GM18951 (cell line): Measurements from ENCODE around the gene TSPAN14.

Experiments used
- POLR2A ChIP-seq: IDR thresholded peaks from 4 replicates; pipeline ENCODE4 v1.6.1; 2011; ENCODE audit warnings: mild to moderate bottlenecking; ENCODE audit not compliant: insufficient read length, insufficient read depth; ENCODE audit errors: extremely low read depth
- in situ Hi-C: fragments of 300-500 bp; cut with MboI; formaldehyde crosslinking; loops from one replicate; pipeline ENCODE4 v1.12.0; 2022; ENCODE audit warnings: low sequenced_read_pairs, mixed read lengths, inconsistent platforms; ENCODE audit not compliant: unreplicated experiment

Gene TSPAN14

DNA sequence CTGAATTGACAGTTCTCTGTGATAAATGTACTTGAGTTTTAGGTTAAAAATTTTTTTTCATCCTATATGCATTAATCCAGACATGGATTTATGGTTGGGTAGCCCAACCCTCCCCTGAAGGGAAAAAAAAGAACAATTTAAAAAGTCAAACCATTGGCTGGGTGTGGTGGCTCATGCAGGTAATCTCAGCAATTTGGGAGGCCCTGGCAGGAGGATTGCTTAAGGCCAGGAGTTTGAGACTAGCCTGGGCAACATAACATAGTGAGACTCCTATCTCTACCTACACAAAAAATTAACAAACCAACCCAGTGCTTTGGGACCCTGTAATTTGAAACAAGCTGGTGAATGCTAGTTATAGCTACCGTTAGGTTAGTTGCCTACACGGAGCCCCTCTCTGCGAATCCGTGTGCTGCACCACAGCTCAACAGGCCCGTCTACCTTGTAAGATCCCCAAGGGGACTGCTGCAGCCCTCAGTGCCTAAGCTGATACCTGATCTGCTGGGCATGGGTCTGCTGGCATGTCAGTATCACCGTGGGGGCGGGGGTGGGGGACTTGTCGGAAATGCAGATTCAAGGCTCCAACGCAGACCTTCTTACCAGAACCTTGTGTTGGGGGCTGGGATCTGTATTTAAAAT is 32.8 kb downstream of the TSPAN14 start:
- in situ Hi-C loops: no loop called here
- no peak for TF ChIP-seq POLR2A

DNA sequence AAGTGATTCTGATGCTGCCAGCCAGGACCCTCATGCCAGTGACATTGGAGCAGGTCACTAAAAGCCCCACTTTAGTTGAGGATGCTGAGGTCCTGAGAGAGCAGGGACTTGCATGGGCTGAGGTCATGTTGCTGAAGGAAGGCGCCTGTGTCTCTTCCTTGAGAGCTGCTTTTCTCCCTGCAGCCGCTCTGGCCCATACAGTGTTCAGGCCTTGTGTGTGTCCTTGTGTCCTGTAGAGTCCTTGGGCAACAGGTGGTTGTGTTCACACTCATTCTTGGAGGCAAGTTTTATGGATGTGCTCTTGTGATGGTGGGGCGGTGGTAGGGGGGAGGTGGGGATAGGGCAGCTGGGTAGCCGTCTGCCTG is 33.3 kb downstream of the TSPAN14 start:
- in situ Hi-C loops: no loop called here
- no peak for TF ChIP-seq POLR2A

DNA sequence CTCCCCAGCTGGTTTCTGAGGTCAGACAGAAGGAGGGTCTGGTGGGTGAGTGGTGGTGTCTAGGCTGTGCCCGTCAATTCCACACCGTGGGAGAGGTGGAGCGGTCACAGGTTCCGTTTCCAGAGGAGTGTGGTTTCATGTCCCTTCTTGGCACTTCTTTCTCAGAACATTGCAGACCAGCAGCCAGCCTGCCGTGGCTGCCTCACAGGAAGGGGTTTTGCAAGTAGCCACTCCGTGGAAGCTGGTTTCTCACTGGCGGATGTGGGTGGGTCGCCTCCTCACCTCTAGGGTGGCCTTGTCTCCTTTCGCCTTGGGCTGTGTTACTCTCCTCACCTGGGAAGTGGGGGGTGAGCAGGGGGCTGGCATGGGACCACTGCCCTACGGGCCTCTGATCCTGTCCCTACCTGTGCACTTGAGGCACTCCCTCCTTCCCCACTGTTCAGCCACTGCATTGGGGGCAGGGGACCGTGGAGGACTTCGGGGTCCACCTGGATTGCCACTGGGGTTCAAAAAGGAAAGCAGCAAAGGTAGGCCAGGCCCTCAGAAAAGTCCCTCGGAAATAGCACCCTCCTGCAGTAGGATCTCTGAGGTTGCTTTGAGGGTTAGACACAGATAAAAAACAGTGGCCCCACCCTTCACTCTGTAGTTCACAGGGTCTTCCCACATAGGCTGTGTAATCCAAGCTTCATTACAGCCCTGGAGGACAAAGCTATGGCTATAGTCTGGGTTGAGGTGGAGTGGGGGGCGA is 33.9 kb downstream of the TSPAN14 start:
- in situ Hi-C loops: no loop called here
- TF ChIP-seq POLR2A: no peak

DNA sequence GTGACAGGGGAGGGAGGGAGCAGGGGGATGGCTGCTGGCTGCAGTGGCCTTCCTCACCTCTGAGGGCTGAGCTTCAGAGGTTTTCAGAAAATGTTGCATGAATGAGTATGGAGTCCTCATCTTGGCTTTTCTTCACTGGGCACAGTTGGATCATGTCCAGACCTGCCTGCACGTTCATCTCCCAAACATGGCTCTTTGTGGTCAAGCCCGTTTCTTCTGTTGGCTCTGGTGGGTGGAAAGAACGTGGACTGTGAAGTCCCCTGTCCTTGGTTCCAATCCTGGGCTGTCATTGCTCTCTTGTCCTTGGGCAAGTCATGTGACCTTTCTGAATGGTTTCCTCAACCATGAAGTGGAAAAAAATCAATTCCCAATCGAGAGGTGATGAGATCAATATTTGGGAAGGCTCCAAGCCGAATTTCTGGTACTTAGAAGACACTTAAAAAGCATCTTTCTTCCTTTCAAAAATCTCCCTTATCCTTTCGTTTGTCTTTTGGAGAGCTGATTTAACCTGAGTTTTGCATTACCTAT is 34.5 kb downstream of the TSPAN14 start:
- TF ChIP-seq POLR2A: no peak
- in situ Hi-C loops: no loop called here

DNA sequence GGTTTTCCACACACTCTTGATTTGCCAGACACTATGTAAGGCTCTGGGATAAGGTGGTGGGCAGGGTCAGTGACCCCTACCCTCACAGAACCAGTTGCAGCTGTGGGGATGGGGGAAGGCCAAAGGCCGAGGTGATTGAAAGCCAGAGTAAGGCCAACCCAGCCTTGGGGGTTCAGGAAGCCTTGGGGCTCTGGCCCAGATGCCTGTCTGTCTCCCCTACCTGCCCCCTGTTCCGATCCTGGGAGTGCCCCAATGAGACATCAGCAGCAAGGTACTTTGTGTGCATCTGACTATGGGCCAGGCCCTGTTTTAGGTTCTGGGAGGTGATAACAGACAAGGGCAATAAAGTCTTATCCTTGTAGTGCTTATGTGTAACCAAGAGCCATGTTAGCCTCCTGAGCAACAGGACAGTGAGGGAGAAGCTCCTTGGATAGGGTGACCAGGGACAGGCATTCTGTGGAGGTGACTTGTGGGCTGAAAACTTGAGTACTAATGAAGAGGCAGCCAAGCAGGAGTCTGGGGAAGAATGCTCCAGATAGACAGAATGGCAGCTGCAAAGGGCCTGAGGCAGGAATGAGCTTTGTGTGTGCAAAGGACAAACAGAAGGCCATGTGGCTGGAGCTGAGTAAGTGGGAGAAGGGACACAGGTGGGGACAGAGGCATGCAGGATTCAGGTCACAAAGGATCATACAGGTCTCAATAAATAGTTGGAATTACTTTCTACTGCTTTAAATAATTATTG is 35.4 kb downstream of the TSPAN14 start:
- in situ Hi-C loops: no loop called here

DNA sequence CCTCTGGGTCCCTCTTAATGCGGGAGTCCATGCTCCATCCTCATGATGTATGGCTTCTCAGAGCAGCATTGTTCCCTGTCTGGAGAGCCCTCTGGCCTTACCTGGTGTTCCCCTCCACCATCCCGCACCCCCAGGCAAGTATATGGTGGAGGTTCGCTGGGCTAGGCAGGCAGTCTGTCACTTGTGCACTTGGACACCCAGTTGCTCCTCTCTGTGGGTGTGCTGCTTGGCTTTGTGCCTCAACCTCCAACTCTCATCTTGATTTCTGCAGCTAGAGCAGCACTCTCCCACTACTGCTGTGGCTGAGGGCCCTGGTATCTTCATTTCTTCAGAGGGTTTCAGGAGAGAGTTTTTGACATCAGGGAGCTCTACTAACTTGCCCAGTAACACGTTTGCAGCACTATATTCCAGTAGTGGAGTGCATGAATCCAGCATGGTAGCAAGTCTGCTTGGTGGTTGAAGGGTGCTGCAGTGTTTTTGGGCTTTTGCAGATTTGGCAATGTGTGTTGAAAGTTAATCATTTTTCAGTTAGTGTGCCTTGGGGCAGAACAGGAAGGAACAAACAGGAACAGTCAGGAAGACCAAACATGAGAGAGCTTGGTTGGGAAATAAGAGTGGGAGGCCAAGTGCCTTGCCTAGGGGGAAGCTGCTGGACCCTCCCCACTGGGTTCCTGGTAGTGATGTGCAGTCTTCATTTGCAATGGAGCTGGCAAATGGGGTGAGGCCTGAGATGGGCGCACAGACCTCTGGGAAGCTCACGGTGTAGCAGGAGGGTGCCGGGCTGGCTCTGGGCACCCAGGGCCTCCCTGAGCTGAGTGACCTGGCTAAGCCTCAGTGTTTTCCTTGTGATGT is 37.4 kb downstream of the TSPAN14 start:
- in situ Hi-C loops: no loop called here
- no peak for TF ChIP-seq POLR2A

More for the DNA sequence above, 35.4 kb downstream of the TSPAN14 start:
- TF ChIP-seq POLR2A: no peak

DNA sequence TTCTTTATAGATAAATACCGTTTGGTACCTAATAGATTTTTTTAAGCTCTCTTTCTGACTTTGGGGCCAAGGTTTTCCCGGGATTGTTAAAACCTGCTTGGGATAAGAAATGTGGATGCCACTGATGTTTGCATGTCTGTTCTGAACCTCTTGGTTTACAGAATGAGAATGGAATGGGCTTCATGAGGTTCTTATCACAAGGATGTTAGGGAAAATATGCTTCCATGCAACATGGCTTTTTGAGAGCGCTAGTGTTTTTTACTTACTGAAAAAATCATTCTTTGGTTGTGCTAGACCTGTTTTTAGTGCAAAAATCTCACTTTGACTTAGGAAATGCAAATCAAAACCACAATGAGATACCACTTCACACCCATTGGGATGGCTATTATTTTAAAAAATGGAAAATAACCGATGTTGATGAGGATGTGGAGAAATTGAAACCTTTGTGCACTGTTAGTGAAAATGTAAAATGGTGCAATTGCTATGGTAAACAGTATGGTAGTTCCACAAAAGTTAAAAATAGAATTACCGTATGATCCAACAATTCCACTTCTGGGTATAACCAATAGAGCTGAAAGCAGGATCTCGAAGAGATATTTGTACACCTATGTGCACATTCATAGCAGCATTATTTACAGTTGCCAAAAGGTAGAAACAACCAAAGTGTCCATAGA is 38.9 kb downstream of the TSPAN14 start:
- no peak for TF ChIP-seq POLR2A
- in situ Hi-C loops: no loop called here

DNA sequence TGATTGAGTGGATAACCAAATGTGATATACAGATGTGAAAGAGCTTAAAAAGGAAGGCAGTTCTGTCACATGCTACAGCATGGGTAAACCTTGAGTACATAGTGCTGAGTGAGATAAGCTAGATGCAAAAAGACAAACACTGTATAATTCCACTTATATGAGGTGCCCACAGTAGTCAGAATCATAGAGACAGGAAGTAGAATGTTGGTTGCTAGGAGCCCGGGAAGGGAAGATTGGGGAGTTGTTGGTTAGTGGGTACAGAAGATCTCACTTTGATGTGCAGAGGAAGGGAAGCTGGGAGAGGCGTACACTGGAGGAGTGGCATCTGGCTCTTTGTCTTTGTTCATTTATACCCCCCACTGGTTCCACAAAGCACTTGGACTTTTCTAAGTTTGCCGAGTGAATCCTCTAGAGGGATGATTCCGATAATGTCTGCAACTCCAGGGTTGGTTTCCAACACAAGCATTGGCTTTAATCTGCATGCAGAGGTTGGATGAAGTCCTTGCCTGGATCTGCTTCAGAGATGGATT is 39.5 kb downstream of the TSPAN14 start:
- TF ChIP-seq POLR2A: no peak

DNA sequence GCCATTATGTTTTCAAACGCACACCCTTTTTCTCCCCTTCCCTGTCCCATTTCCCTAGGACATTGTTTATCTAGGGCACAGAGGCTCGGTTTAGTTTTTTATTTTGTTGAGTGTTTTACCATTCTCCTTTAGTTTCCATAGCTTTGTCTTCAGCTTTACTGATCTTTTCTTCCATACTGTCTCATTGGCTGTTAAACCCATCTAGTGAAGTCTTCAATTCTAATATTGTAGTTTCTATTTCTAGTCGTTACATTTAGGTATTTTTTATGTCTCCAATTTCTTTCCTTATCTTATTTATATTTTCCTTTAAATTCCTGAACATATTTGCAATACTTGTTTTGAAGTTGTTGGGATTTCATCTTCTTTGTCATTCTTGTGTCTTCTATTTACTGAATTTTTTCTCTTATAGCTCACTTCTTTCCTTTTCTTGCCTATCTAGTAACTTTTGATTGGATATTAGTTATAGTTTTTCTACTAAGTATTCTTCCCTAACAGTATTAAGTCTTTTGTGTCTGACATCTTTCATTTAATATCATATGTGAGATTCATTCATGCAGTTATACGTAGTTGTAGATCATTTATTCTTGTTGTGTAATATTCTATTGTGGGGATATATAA is 42.6 kb downstream of the TSPAN14 start:
- in situ Hi-C loops: no loop called here
- no peak for TF ChIP-seq POLR2A

More for the DNA sequence above, 39.5 kb downstream of the TSPAN14 start:
- in situ Hi-C loops: no loop called here

DNA sequence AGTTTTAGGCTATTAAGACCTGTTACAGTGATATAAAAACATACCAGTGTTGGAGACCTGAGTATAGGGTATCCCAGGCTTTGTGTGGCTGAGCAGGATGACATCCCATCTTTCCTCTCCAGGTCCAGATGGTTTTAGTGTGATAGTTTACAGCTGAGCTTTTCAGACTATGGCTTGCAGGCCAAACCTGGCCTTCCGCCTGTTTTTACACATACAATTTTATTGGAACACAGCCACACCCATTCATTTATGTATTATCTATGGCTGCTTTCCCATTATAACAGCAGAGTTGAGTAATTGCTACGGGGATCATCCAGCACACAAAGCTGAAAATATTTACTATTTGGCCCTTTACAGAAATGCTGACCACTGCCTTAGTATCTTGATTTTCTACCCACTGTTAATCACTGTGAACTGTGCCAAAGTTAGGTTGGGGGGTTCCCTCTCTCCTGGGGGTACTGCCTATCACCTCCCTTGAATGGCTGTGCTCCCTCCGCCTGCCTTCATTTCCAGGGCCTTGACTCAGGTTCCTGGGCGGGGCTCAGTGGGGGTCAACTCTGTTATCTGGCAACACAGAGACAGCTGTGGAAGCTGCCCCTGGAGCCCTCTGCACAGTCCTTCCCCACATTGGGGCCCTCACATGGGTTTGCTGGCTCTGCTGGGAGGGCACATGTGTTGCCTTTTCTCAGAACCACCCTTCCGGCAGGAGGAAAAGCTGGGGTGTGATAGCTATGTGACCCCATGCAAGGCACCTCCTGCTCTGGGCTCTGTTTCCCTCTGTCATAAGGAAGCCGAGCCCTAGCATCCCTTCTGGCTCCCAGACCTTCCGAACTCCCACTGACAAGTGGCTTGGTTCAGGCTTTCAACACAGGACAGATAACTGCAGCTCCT is 43.3 kb downstream of the TSPAN14 start:
- TF ChIP-seq POLR2A: no peak
- in situ Hi-C loops: no loop called here
